Esophagus muscularis mucosa (tissue), 4 donors: ENCODE results near the gene GFRA1. TPM values are rescaled to one million over a fixed set of nuclear protein-coding genes. Genes with fewer than 3 reads are reported as not detected.
A peak's percentile ranks its signal among the peaks of the same experiment; 100 is the strongest.

Experiments used
- DNase-seq: peaks from one replicate; pipeline ENCODE4 v3.0.0-alpha.2; 2017; ENCODE audit errors: extremely low spot score
- H3K27ac ChIP-seq, 4 donors: fragments of 200-600 bp; sonication (generic); replicated peaks in 1 of 4; 1 replicate in 3 of 4; 2 replicates in 1 of 4; pipeline ENCODE4 v1.5.1; 2016 to 2019; ENCODE audit warnings: mild to moderate bottlenecking in 1 of 4
- H3K27me3 ChIP-seq, 4 donors: fragments of 200-600 bp; sonication (generic); one replicate each; pipeline versions ENCODE4 v1.5.1 to v1.6.0; 2016 to 2019
- H3K36me3 ChIP-seq, 4 donors: fragments of 200-600 bp; sonication (generic); one replicate each; pipeline ENCODE4 v1.5.1; 2016 to 2019
- H3K4me1 ChIP-seq, 4 donors: fragments of 200-600 bp; sonication (generic); one replicate each; pipeline ENCODE4 v1.5.1; 2016 to 2019
- H3K4me3 ChIP-seq, 4 donors: fragments of 200-600 bp; sonication (generic); 1 replicate in 2 of 4; 2 replicates in 2 of 4; pipeline ENCODE4 v1.5.1; 2016 to 2019; ENCODE audit warnings: mild to moderate bottlenecking in 4 of 4, moderate library complexity in 1 of 4
- H3K9me3 ChIP-seq, 4 donors: fragments of 200-600 bp; sonication (generic); 1 replicate in 3 of 4; 2 replicates in 1 of 4; pipeline ENCODE4 v1.5.1; 2016 to 2019
- EP300 ChIP-seq: sonication (generic); formaldehyde crosslinking; IDR thresholded peaks from one replicate; pipeline ENCODE4 v1.6.1; 2017; ENCODE audit warnings: antibody characterized with exemption
- POLR2A ChIP-seq: fragments of 450-650 bp; IDR thresholded peaks from one replicate; pipeline ENCODE4 v1.6.1; 2017; ENCODE audit warnings: antibody characterized with exemption, moderate library complexity, mild to moderate bottlenecking, low read depth
- POLR2AphosphoS5 ChIP-seq, 2 donors: sonication (generic); formaldehyde crosslinking; IDR thresholded peaks; one replicate each; pipeline ENCODE4 v1.6.1; 2017; ENCODE audit warnings: antibody characterized with exemption in 2 of 2
- WGBS: methylation state at CpG from one replicate; pipeline ENCODE4 v1.1.5; 2018; 5-methylcytosine and 5-hydroxymethylcytosine counted together
- intact Hi-C: fragments of 100-400 bp; cut with DNase I; formaldehyde crosslinking; loops from one replicate; pipeline ENCODE4 v1.15.1; 2023
- total RNA-seq, 4 donors: library from RNA; depleted of rRNA; stranded (reverse); fragments of >200 nt; gene quantifications; one replicate each; pipeline versions ENCODE4 v1.1.0 to v1.2.1, GENCODE V29; 2016
- TF ChIP-seq, protein P1 (sequence below), 3 experiments: fragments of 200-600 bp in 2 of 3; fragments of 450-650 bp in 1 of 3; sonication (generic) in 2 of 3; IDR thresholded peaks; one replicate each; pipeline ENCODE4 v1.5.1; 2017 to 2019; ENCODE audit warnings: antibody characterized with exemption in 3 of 3, mild to moderate bottlenecking in 2 of 3, moderate library complexity in 1 of 3

GFRA1 gene
- total RNA-seq, 4 donors from 2014 or later: 44.0 to 73.4 (median 64.5) TPM

DNA sequence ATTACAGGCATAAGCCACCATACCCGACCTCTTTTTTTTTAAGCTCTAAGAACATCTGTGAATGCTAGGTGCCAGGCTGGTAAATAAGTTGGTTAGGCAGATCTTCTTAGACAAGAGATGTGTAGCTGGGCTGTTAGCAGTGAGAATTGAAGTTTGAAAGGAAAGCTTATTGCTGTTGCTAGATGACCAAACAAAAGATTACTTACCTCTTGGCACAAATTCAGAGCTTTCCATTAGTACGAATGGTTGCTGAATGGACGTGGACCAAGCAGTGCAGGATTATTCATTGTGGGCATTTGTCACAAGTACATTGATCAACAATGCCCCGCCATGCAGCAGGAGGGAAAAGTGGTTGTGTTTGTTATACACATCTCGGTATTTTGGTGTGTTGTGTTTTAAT, 131.2 kb downstream of the GFRA1 start:
- H3K27me3 ChIP-seq: no peaks in the 10 kb centered on the region
- no peak overlapping the region for H3K27ac ChIP-seq
- WGBS: 86% methylated on average over 5 of the region's 5 CpGs
- TF ChIP-seq POLR2AphosphoS5 (IDR thresholded peaks at IDR 0.05) (no peak), POLR2A (no peak), EP300 (no peak)
- TF ChIP-seq, protein P1, sequence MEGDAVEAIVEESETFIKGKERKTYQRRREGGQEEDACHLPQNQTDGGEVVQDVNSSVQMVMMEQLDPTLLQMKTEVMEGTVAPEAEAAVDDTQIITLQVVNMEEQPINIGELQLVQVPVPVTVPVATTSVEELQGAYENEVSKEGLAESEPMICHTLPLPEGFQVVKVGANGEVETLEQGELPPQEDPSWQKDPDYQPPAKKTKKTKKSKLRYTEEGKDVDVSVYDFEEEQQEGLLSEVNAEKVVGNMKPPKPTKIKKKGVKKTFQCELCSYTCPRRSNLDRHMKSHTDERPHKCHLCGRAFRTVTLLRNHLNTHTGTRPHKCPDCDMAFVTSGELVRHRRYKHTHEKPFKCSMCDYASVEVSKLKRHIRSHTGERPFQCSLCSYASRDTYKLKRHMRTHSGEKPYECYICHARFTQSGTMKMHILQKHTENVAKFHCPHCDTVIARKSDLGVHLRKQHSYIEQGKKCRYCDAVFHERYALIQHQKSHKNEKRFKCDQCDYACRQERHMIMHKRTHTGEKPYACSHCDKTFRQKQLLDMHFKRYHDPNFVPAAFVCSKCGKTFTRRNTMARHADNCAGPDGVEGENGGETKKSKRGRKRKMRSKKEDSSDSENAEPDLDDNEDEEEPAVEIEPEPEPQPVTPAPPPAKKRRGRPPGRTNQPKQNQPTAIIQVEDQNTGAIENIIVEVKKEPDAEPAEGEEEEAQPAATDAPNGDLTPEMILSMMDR (IDR thresholded peaks at IDR 0.05): no peak
- H3K9me3 ChIP-seq: no peaks in the 10 kb centered on the region
- H3K4me1 ChIP-seq: no peaks in the 10 kb centered on the region
- DNase-seq: peak; percentile 53
- H3K36me3 ChIP-seq: no peaks in the 10 kb centered on the region
- intact Hi-C loops: no loop called here
- H3K4me3 ChIP-seq: no peak overlapping the region

DNA sequence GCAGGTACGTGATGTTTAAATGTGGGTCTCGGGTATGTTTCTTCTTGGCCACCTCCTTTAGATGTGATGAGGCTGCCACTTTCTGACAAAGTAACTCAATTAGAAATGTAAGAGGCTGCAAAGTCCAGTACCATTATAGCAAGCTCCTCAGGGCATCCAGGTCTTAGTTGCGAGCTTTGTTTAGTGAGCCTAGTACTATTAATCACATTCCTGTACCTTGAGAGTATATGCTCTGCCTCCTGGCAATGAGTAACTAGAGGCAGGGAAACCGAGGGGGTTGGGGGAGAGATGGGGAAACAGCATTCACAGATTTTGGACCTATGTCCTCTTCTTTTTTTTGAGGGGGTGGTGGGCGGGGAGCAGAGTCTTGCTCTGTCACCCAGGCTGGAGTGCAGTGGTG, 131.8 kb downstream of the GFRA1 start:
- WGBS: 94% methylated on average over 4 of the region's 5 CpGs
- no peak for TF ChIP-seq POLR2AphosphoS5 (IDR thresholded peaks at IDR 0.05)
- no peak for TF ChIP-seq EP300
- no peak for TF ChIP-seq POLR2A
- TF ChIP-seq, protein P1 (IDR thresholded peaks at IDR 0.05): no peak
- H3K27me3 ChIP-seq: no peaks in the 10 kb centered on the region
- no peaks in the 10 kb centered on the region for H3K4me1 ChIP-seq
- intact Hi-C loops: no loop called here
- peak; percentile 70 for DNase-seq
- no peaks in the 10 kb centered on the region for H3K9me3 ChIP-seq
- H3K4me3 ChIP-seq: no peak overlapping the region
- no peaks in the 10 kb centered on the region for H3K36me3 ChIP-seq
- H3K27ac ChIP-seq: no peak overlapping the region

DNA sequence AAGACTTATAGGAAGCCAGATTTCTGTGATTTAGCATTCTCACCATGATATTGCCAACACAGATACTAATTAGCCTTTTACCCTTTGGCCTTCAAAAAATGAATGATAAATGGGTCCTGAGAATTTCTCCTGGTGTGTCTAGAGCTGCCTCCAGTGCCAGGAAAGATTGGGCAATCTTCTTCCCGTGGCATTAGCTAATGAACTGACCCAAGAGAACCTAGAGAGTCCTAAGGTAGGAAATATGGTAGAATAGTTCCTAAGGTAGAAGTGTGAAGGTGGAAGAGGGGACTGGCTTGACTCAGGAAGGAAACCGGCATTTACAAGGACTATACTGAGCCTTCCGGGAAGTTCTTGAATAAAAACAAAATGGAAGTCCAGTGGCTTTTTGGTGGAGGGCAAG, 133.1 kb downstream of the GFRA1 start:
- intact Hi-C loops: no loop called here

DNA sequence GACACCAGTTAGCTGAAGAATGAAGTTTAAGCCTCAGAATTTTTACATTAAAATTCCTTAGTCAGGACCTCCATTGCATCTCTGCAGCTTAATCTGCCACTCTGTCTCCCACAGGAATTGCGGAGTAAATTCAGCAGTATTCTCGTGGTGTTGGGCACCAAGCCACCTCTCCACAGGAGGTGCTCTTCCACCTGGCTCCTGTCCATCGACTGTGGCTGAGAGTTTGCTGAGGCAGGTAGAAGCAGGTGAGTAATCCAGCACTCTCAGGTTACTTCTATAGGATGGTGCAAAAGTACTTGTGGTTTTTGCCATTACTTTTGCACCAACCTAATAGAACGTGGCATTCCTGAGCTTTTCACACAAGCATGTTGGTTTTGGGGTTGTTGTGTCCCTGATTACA, 134.1 kb downstream of the GFRA1 start:
- no peak overlapping the region for H3K4me3 ChIP-seq
- H3K27ac ChIP-seq: no peak overlapping the region
- no peaks in the 10 kb centered on the region for H3K9me3 ChIP-seq
- no peaks in the 10 kb centered on the region for H3K27me3 ChIP-seq
- intact Hi-C loops: no loop called here
- no peaks in the 10 kb centered on the region for H3K36me3 ChIP-seq
- no peaks in the 10 kb centered on the region for H3K4me1 ChIP-seq
- TF ChIP-seq, protein P1 (IDR thresholded peaks at IDR 0.05): no peak
- no peak for TF ChIP-seq EP300
- TF ChIP-seq POLR2AphosphoS5 (IDR thresholded peaks at IDR 0.05): no peak
- TF ChIP-seq POLR2A: no peak
- peak; percentile 57 for DNase-seq
- 81% methylated on average over 3 of the region's 4 CpGs for WGBS

More for the DNA sequence above, 133.1 kb downstream of the GFRA1 start:
- H3K27ac ChIP-seq: no peak overlapping the region
- no peak overlapping the region for H3K4me3 ChIP-seq
- DNase-seq: peak; percentile 64
- H3K27me3 ChIP-seq: no peaks in the 10 kb centered on the region
- no peaks in the 10 kb centered on the region for H3K36me3 ChIP-seq
- WGBS: 64% methylated on average over 3 of the region's 3 CpGs
- H3K9me3 ChIP-seq: no peaks in the 10 kb centered on the region
- TF ChIP-seq, protein P1 (IDR thresholded peaks at IDR 0.05): no peak
- TF ChIP-seq EP300: no peak
- no peak for TF ChIP-seq POLR2AphosphoS5 (IDR thresholded peaks at IDR 0.05)
- TF ChIP-seq POLR2A: no peak
- H3K4me1 ChIP-seq: no peaks in the 10 kb centered on the region

DNA sequence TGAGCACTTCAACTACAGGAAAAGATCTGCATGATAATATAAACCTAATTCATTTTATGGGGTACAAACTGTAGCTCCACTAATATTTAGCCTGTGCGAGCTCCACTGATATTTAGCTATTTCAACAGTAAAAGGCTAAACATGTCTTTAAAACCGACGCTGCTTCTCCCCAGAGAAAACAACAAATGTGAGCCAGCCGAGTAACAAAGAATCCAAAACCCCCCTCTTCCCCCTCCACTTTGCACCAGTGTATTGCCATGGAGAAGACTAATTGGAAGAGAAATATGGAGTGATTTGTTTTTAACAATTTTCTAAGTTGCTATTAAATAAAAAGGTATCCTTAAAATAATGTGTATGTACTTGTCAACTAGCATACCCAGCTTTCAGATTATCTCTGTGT, 136.7 kb downstream of the GFRA1 start:
- intact Hi-C loops: no loop called here
- peak; percentile 50 for DNase-seq
- Histone ChIP-seq H3K9me3 (no peaks in the 10 kb centered on the region), H3K27ac (no peak overlapping the region), H3K36me3 (no peaks in the 10 kb centered on the region), H3K4me3 (no peak overlapping the region), H3K27me3 (no peaks in the 10 kb centered on the region), H3K4me1 (no peaks in the 10 kb centered on the region)
- TF ChIP-seq, protein P1 (IDR thresholded peaks at IDR 0.05): no peak
- TF ChIP-seq EP300: no peak
- TF ChIP-seq POLR2A: no peak
- TF ChIP-seq POLR2AphosphoS5 (IDR thresholded peaks at IDR 0.05): no peak
- 64% methylated on average over 4 of the region's 4 CpGs for WGBS
